Right hindlimb (tissue), 1 donor: ENCODE results near the gene LAMP1.
"Not testable (repeated sequence)": the region's sequence is repeated elsewhere in the genome, so short reads cannot be mapped to it uniquely, and the experiment has no call there.

Source experiments
- DNase-seq: peaks from one replicate; pipeline ENCODE4 v3.0.0-alpha.2; 2018

LAMP1 gene

DNA sequence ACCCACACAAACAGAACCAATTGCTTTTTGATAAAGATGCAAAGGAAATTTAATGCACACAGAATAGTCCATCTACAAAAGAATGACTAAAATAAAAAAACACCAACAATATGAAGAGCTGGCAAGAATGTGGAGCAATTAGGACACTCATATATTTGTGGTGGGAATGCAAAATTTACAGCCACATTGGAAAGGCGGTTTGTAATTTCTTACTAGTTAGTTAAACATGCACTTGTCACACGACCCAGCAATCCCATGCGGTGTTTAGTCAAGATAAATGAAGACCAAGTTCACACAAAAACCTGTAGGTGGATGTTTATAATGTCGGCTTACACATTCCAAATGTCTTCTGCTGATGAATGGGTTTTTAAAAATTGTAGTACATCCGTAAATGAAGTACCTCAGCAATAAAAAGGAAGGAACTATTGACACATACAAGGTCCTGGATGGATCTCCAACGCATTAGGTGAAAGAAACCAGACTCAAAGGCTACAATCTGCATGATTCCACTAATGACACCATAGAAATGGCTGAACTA lies 61.7 kb downstream of the LAMP1 start:
- no peak for DNase-seq

DNA sequence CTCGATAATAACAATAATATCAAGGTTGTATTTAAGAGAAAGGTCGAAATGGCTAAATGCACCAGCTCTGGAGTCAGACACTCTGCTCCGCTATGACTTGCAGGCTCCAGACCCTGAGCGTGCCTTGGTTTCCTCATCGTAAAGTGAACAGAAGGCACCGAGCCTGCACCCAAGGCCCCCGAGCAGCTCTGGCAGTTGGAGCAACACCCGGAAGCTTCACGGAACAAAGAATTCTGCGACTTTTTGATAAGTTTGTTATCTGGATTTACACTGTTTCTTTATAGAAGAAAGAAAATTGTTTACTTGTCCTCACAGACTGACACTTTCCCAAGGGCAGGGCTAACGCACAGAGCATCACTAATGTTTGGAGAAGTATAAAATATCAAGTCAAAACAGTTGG lies 62.5 kb downstream of the LAMP1 start:
- no peak for DNase-seq

DNA sequence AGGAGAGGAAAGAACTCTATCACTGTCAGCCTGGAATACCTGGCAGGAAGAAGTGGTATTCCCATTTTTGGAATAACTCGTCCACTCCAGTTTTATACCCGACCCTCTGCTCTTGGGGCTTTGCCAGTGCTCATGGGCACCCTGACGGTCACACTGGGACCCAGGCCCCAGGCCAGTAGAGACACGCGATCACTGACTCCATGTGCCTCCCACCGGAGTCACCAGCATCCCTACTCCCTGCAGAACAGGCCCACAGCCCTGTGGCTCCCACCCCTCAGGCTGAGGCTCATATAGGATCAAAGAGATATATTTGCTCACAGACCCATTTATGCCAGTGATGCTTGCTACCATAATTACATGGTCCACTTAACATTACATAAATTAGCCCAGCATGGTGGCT lies 63.4 kb downstream of the LAMP1 start:
- no peak for DNase-seq

DNA sequence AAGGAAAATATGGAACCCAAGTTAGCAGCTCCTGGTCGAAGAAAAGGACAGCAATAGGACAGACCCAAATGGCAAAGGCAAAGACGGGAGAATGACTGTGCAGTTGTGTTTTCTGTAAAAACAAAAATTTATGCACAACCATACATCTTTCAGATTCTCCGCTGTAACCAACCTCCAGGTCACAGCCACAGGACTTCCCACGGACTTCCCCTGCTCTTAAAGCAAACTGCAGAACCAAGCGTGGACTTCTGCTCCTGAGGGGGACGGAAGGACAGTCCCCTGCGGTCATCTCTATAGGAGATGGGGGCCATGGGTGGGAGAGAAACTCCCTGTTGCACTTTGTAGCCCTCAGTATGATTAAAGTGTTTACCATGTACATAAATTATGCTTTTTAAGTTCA lies 64.4 kb downstream of the LAMP1 start:
- DNase-seq, result no peak

DNA sequence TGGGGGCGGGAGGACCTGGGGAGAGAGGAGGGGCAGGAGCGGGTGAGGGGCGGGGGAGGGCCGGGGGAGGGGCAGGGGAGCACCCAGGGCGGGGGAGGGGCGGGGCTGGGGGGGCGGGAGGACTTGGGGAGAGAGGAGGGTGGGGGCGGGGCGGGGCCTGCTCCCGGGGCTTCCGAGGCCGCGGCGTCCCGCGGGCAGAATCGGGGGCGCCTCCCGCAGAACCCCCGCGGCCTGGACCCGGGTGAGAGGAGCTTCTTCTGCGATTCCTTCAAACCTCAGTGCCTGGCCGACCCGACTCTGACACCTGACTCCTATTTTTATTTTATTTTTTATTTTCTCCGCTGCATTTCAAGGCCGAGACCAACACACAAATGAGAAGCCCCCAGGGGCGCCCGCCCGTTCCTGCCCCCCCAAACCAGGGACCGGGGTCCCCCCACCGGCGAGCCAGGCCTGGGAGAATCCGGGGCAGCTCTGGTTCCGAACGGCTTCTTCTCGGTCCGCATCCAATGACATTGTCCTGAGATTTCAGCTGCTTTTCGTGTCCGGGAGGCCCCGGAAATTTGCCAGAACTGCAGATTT lies 67.4 kb downstream of the LAMP1 start:
- DNase-seq, result no peak

DNA sequence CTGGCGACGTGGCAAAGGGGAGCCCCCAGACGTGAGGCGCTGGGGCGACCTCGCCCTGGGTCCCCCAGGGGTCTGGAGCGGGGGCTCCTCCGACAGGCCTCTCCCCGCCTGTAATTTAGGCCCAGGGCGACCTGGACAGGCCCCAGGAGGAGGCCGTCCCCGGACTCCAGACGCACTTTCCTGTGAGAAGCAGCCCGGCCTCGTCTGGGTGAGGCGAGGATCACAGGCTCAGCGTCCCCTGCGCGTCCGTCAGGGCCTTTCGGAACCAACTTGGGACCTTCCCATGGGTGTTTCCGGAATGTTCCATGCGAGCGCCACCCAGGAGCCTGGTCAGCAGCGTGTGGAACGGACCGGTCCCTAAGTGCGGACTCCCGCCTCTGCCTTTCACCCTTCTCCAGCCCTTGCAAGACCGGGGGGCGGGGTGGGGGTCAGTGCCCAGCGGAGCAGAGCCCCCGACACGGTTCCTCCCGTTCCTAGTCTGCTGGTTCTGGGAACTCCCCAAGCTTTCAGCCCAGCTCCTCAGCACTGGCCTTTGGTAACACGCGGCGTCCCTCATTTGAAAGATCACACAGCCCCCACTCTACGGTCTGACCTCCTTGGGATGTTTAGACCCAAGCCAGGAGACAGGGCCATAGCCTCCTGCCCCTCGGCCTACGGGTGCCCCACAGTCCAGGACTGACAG lies 68.0 kb downstream of the LAMP1 start:
- DNase-seq, result no peak

DNA sequence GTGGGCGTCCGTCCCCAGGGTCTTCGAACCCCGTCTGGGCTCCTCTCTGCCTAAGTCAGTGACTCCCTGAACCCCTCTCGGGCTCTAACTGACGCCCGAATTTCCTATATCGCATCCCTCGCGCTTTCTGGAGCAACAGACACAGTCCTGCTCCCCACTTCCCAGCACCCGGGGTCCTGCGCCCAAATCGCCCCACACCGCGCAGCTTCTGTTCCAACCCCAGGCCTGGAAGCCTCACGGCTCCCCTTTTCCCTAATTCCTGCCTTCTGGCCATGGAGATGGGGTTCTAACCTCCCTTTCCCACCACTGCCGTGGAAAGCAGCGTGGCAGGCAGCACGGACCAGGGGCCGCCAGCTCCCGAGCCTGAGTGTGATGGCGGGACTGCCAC lies 68.5 kb downstream of the LAMP1 start:
- no peak for DNase-seq

DNA sequence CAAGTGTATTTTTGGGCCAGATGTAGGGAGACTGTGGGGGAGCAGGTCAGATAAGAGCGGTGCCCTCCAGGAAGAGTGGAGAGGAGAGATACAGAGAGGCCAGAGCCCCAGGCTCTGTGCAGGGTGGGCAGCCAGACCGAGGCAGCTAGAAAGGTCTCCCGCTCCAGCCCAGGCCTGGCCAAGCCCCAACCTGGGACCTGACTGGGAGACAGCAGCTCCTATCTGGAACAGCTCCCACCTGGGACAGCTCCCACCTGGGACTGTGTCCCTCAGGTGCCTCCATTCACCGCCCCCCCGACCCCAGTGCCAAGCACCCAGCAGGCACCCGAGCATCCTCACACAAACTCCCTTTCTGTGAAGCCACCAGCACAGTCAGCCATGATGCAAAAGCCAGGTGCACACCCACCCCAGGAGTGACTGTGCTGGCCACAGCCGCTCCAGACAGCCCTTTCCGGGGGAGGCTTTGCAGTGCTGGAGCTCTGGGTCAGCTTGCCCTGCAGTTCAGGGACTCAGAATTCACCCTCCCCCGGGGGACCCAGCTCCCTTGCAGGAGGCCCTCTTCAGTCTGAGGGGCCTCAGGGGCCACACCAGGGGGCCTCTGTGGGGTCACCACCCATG lies 69.0 kb downstream of the LAMP1 start:
- no peak for DNase-seq

DNA sequence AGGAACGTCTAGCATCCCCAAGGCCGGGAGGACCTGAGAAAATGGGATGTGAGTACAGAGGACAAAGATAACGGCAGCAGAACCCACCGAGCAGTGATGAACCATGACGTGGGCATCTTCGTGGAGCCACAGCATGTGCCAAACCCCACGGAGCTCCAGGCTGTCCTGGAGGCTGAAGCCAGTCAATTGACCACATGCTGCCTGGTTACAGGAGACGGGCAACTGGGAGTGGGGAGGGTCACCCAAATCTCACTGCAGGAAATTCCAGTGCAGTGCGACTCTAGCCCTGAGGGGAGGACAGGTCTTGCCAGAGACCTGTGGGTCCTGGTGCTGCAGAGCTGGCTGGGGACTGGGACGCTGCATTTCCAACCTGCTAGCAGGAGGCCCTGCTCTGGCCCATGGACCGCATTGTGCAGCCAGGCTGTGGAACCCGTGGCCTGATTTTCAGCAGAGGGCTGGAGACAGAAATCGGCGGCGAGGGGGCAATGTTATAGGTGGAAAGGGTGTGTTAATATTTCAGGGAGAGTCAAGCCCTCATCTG lies 70.1 kb downstream of the LAMP1 start:
- DNase-seq, result no peak

DNA sequence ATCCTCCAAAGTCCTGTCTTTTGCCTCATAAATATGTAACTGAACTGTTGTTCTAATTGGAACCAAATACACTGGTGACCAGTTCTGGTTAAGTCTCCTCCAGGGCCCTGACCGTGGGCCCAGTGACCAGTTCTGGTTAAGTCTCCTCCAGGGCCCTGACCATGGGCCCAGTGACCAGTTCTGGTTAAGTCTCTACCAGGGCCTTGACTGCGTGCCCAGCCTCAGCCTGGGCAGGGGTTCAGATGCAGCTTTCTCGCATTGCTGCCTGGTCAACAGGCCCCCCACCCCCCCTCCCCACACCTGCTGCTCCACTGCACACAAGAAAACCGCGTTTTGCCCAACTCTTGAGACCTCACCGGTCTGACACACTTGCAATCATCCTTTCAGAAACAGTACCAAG lies 70.7 kb downstream of the LAMP1 start:
- no peak for DNase-seq

DNA sequence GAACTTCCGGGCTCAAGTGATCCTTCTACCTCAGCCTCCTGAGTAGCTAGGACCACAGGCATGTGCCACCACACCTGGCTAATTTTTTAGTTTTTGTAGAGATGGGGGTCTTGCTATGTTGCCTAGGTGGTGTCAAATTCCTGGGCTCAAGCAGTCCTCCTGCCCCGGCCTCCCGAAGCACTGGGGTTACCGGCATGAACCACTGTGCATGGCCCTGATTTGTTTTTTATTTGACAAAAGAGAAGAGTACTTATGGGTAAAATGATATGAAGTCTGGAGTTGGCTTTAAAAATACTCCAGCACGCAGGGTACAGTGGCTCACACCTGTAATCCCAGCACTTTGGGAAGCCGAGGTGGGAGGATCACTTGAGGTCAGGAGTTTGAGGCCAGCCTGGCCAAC lies 71.3 kb downstream of the LAMP1 start:
- not testable (repeated sequence) for DNase-seq

DNA sequence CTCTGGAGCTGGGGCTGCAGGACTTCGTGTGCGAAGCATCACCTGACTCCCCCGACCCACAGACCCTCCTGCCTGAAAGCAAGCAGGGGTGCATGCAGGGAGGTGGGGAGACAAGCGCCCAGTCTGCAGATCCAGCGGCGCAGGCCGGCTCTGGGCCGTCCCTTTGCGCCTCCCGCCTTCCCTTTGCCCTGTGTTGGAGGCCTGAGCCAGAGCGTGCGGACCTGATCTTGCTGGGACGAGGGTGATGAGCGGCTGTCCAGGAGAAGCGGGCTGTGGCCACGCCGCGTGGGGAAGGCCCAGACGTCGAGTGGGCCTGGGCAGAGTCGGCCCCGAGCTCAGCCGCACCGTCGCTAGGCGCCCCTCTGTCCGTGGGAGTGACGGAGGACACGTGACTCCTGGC lies 72.2 kb downstream of the LAMP1 start:
- DNase-seq, result no peak

DNA sequence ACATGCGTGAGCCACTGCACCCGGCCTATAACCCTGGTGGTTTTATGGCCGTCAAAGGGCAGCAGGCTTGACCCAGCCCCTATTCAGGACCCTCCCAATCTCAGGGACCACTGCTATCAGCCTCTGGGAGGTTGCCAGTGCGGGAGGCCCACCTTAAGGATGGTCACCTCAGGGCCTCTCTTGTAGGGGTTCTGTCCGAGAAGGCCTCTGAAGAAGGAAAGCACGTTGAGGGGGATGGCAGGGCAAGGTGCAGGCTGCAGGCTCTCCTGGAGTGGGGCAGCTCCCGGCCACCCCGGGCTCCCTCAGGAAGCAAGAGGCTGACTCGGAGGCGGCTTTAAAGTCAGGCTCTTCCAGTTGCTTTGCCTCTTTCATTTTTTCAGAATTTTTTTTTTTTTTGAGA lies 72.8 kb downstream of the LAMP1 start:
- DNase-seq, result no peak

DNA sequence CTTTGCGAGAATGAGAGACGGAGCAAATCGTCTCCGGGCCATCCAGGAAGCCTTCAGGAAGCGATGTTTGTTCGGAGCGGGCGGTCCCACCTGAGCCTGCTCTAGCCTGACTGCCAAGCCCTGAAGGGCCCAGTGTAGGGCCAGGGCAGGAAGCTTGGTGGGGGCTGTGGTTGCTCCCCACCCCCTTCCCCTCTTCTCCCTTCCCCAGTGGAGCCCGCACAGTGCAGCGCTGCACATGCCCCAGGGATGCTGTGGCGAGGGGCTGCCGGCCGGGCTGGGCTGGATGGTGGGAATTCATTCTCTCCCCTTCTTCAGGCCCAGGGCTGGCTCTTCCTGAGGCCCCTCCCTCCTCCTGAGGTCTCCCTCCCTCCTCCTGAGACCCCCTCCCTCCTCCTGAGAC lies 74.0 kb downstream of the LAMP1 start:
- DNase-seq, result no peak

DNA sequence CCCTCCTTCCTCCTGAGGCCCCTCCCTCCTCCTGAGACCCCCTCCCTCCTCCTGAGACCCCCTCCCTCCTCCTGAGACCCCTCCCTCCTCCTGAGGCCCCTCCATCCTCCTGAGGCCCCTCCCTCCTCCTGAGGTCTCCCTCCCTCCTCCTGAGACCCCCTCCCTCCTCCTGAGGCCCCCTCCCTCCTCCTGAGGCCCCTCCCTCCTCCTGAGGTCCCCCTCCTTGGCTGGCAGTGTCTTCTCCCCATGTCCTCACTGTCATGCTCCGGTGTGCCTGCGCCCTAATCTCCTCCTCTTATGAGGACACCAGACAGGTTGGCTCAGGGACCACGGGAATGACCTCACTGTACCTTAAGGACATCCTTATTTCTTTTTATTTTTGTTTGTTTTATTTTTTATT lies 74.7 kb downstream of the LAMP1 start:
- DNase-seq, result not testable (repeated sequence)
